Measurements from ENCODE around the gene RPL41. TPM values are rescaled to one million over a fixed set of nuclear protein-coding genes. Genes with fewer than 3 reads are reported as not detected.

RPL41 gene
- total RNA-seq, 2 donors from 2014 or later: 4,305 to 4,379 TPM

GRCh38 chr12:56107242-56107641 is 9.2 kb upstream of the RPL41 start:
- Mint-ChIP-seq H3K4me1 (peaks cover 22% of the 10 kb centered on the region), H3K36me3 (ENCODE audit: low read depth) (peaks cover 58% of the 10 kb centered on the region), H3K27ac (peak overlapping the region; percentile 44), H3K4me3 (no peak overlapping the region), H3K9me3 (no peaks in the 10 kb centered on the region), H3K27me3 (ENCODE audit: insufficient read depth) (no peaks in the 10 kb centered on the region)
- Histone ChIP-seq H3K4me3 (ENCODE audit: low read length) (peak overlapping the region; percentile 91), H3K9ac (ENCODE audit: extremely low read depth, low read length, poor library complexity, severe bottlenecking) (no peak overlapping the region), H3K36me3 (ENCODE audit: control insufficient read depth, insufficient read depth, low read length) (peaks cover 61% of the 10 kb centered on the region), H3K4me1 (ENCODE audit: control insufficient read depth, insufficient read depth, low read length) (no peaks in the 10 kb centered on the region), H3K27me3 (ENCODE audit: control insufficient read depth, insufficient read depth, low read length, poor library complexity, severe bottlenecking) (no peaks in the 10 kb centered on the region), H3K27ac (ENCODE audit: low read depth, low read length) (no peak overlapping the region), H3K9me3 (ENCODE audit: control insufficient read depth, low read length) (no peaks in the 10 kb centered on the region)
- TF ChIP-seq CTCF (conservative IDR thresholded peaks at IDR 0.05): no peak
- DNase-seq: no peak
- 90 to 95% methylated on average over 1 to 3 of the region's 3 CpGs for WGBS, 2 experiments (ENCODE audit: insufficient coverage in 1 of 2, insufficient read length in 1 of 2)

GRCh38 chr12:56110571-56110970 is 5.9 kb upstream of the RPL41 start:
- TF ChIP-seq CTCF (conservative IDR thresholded peaks at IDR 0.05): no peak
- Histone ChIP-seq H3K9me3 (ENCODE audit: control insufficient read depth, low read length) (no peaks in the 10 kb centered on the region), H3K27ac (ENCODE audit: low read depth, low read length) (no peak overlapping the region), H3K4me3 (ENCODE audit: low read length) (no peak overlapping the region), H3K27me3 (ENCODE audit: control insufficient read depth, insufficient read depth, low read length, poor library complexity, severe bottlenecking) (no peaks in the 10 kb centered on the region), H3K36me3 (ENCODE audit: control insufficient read depth, insufficient read depth, low read length) (peaks cover 82% of the 10 kb centered on the region), H3K4me1 (ENCODE audit: control insufficient read depth, insufficient read depth, low read length) (no peaks in the 10 kb centered on the region), H3K9ac (ENCODE audit: extremely low read depth, low read length, poor library complexity, severe bottlenecking) (no peak overlapping the region)
- peaks cover 72% of the 10 kb centered on the region for H3K36me3 Mint-ChIP-seq (ENCODE audit: low read depth)
- DNase-seq: no peak
- no peak overlapping the region for H3K27ac Mint-ChIP-seq
- H3K4me3 Mint-ChIP-seq: no peak overlapping the region
- H3K27me3 Mint-ChIP-seq (ENCODE audit: insufficient read depth): no peaks in the 10 kb centered on the region
- 92 to 100% methylated on average over 4 to 5 of the region's 5 CpGs for WGBS, 2 experiments (ENCODE audit: insufficient coverage in 1 of 2, insufficient read length in 1 of 2)
- H3K9me3 Mint-ChIP-seq: no peaks in the 10 kb centered on the region
- peaks cover 18% of the 10 kb centered on the region for H3K4me1 Mint-ChIP-seq

- H3K4me1 Mint-ChIP-seq: peaks cover 13% of the 10 kb centered on the region
These were observed 2.3 kb upstream of the RPL41 start for GRCh38 chr12:56114084-56114483.

More at GRCh38 chr12:56114084-56114483, 2.3 kb upstream of the RPL41 start:
- H3K4me3 Mint-ChIP-seq: no peak overlapping the region
- H3K27ac Mint-ChIP-seq: no peak overlapping the region
- peaks cover 3% of the 10 kb centered on the region for H3K4me1 ChIP-seq (ENCODE audit: control insufficient read depth, insufficient read depth, low read length)
- no peak overlapping the region for H3K4me3 ChIP-seq (ENCODE audit: low read length)
- no peak for TF ChIP-seq CTCF (conservative IDR thresholded peaks at IDR 0.05)
- DNase-seq: no peak
- no peaks in the 10 kb centered on the region for H3K27me3 ChIP-seq (ENCODE audit: control insufficient read depth, insufficient read depth, low read length, poor library complexity, severe bottlenecking)
- no peak overlapping the region for H3K27ac ChIP-seq (ENCODE audit: low read depth, low read length)
- H3K27me3 Mint-ChIP-seq (ENCODE audit: insufficient read depth): no peaks in the 10 kb centered on the region
- H3K9ac ChIP-seq (ENCODE audit: extremely low read depth, low read length, poor library complexity, severe bottlenecking): no peak overlapping the region
- no peaks in the 10 kb centered on the region for H3K9me3 ChIP-seq (ENCODE audit: control insufficient read depth, low read length)
- H3K36me3 Mint-ChIP-seq (ENCODE audit: low read depth): peaks cover 61% of the 10 kb centered on the region
- H3K9me3 Mint-ChIP-seq: no peaks in the 10 kb centered on the region
- WGBS, 2 experiments (ENCODE audit: insufficient coverage in 1 of 2, insufficient read length in 1 of 2): 83 to 100% methylated on average over 1 of the region's 1 CpG
- peaks cover 58% of the 10 kb centered on the region for H3K36me3 ChIP-seq (ENCODE audit: control insufficient read depth, insufficient read depth, low read length)
